Testis (tissue), 3 donors: Measurements from ENCODE around the gene MRPL12. TPM values are rescaled to one million over a fixed set of nuclear protein-coding genes. Genes with fewer than 3 reads are reported as not detected.

Experiments
- DNase-seq: peaks from one replicate; pipeline ENCODE4 v3.0.0-alpha.2; 2019
- H3K27ac ChIP-seq, 2 donors: fragments of 200-600 bp; sonication (generic); one replicate each; pipeline ENCODE4 v1.5.1; 2019
- H3K27me3 ChIP-seq: fragments of 200-600 bp; sonication (generic); one replicate; pipeline ENCODE4 v1.5.1; 2019
- H3K36me3 ChIP-seq: fragments of 200-600 bp; sonication (generic); one replicate; pipeline ENCODE4 v1.5.1; 2017; ENCODE audit warnings: low read depth; ENCODE audit errors: missing control alignments
- H3K4me1 ChIP-seq: fragments of 200-600 bp; sonication (generic); one replicate; pipeline ENCODE4 v1.5.1; 2019
- H3K4me3 ChIP-seq, 2 donors: fragments of 200-600 bp; sonication (generic); one replicate each; pipeline ENCODE4 v1.5.1; 2017 to 2019
- H3K9me3 ChIP-seq: fragments of 200-600 bp; sonication (generic); one replicate; pipeline ENCODE4 v1.5.1; 2017
- POLR2A ChIP-seq: fragments of 450-650 bp; IDR thresholded peaks from one replicate; pipeline ENCODE4 v1.6.1; 2017; ENCODE audit warnings: antibody characterized with exemption, mild to moderate bottlenecking, moderate library complexity
- WGBS, 2 donors: methylation state at CpG; one replicate each; pipeline ENCODE4 v1.1.5; 2018; 5-methylcytosine and 5-hydroxymethylcytosine counted together
- intact Hi-C: fragments of 100-400 bp; cut with DNase I; formaldehyde crosslinking; loops from one replicate; pipeline ENCODE4 v1.15.1; 2023; ENCODE audit warnings: low total_unique reads
- microRNA-seq, 2 donors: library from miRNA; unstranded; fragments of <30 nt; microRNA quantifications; one replicate each; pipeline ENCODE4, GENCODE V29; 2016; ENCODE audit warnings: borderline number of aligned reads in 2 of 2, borderline replicate concordance in 1 of 2
- polyA plus RNA-seq: library from polyadenylated mRNA; stranded (reverse); fragments of 350-450 nt; fragmentation: Illumina TruSeq; extraction: RNeasy Lipid Tissue Mini Kit (QIAGEN cat#74804); gene quantifications from one replicate; pipeline ENCODE4 v1.2.3, GENCODE V29; 2014; ENCODE audit warnings: low read depth, low replicate concordance; ENCODE audit not compliant: insufficient read depth
- small RNA-seq, 2 donors: library from RNA; depleted of rRNA; stranded (forward); fragments of <200 nt; gene quantifications; one replicate each; pipeline ENCODE3, GENCODE V24; 2016
- total RNA-seq, 2 donors: library from RNA; depleted of rRNA; stranded (reverse); fragments of >200 nt; gene quantifications; one replicate each; pipeline ENCODE4 v1.2.3, GENCODE V29; 2016
- TF ChIP-seq, protein P1 (sequence below), 3 experiments: fragments of 450-650 bp in 2 of 3; fragments of 200-600 bp in 1 of 3; sonication (generic) in 1 of 3; IDR thresholded peaks; one replicate each; pipeline ENCODE4 v1.5.1; 2016 to 2019; ENCODE audit warnings: antibody characterized with exemption in 3 of 3, mild to moderate bottlenecking in 2 of 3, moderate library complexity in 1 of 3

The MRPL12 gene
- total and polyA plus RNA-seq, 3 donors from 2014 or later, result 54.7 to 58.0 (median 57.2) TPM

DNA sequence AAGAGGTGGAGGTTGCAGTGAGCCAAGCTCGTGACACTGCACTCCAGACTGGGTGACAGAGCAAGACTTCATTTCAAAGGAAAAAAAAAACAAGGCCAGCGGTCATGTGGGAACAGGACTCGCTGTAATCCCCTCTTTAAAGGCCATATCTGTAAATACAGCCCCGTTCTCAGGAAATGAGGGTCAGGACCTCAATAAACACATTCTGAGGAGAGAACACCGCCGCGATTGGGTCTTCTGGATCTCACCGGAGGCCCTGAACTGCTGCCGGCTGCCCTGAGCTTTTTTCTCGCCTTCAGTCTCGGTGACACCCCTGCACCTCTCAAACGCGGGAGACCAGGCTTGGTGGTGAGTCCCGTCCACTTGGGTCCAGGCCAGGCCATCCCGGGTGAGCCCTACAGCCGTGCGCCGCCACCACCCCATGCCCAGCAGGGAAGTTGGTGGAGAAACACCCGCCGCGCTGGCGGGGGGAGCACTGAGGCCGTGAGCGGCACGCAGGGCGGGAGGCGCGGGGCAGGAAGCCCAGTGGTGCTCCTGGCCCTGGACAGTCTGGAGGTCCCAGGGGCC, 37.3 kb downstream of the MRPL12 start:
- H3K4me3 ChIP-seq, result no peak overlapping the region
- WGBS, 2 donors, result 59 to 61% methylated on average over 13 to 28 of the region's 28 CpGs
- no peaks in the 10 kb centered on the region for H3K36me3 ChIP-seq
- no peaks in the 10 kb centered on the region for H3K27me3 ChIP-seq
- no peak for TF ChIP-seq POLR2A
- TF ChIP-seq, protein P1, sequence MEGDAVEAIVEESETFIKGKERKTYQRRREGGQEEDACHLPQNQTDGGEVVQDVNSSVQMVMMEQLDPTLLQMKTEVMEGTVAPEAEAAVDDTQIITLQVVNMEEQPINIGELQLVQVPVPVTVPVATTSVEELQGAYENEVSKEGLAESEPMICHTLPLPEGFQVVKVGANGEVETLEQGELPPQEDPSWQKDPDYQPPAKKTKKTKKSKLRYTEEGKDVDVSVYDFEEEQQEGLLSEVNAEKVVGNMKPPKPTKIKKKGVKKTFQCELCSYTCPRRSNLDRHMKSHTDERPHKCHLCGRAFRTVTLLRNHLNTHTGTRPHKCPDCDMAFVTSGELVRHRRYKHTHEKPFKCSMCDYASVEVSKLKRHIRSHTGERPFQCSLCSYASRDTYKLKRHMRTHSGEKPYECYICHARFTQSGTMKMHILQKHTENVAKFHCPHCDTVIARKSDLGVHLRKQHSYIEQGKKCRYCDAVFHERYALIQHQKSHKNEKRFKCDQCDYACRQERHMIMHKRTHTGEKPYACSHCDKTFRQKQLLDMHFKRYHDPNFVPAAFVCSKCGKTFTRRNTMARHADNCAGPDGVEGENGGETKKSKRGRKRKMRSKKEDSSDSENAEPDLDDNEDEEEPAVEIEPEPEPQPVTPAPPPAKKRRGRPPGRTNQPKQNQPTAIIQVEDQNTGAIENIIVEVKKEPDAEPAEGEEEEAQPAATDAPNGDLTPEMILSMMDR (IDR thresholded peaks at IDR 0.05), result no peak
- no peak overlapping the region for H3K27ac ChIP-seq
- H3K9me3 ChIP-seq, result no peaks in the 10 kb centered on the region
- no peak for DNase-seq
- no peaks in the 10 kb centered on the region for H3K4me1 ChIP-seq
- intact Hi-C loops, result no loop called here

DNA sequence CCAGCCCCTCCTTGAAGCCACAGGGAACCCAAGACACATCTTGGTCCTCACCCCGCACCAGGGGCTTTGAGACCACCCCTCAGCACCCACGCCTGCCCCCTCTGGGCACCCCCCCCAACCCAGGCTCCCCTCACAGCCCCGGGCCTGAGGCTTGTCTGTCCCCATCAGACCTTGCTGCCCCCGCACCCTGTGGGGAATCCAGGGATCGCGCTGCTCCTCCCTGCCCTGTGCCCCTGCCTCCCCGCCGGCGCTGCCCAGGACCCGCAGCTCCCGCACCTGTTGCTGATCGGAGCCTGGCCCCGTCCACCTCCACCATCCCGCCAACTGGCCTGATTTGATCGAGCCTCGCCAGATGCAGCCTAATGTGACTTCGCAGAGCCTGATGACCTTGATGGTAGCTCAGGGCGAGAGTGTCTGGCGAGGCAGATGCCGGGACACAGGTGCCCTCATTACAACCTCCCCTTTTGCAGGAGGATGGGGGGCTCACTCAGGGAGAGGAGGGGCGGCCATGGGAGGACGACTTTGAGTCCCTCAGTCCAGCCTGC, 38.0 kb downstream of the MRPL12 start:
- no peaks in the 10 kb centered on the region for H3K9me3 ChIP-seq

DNA sequence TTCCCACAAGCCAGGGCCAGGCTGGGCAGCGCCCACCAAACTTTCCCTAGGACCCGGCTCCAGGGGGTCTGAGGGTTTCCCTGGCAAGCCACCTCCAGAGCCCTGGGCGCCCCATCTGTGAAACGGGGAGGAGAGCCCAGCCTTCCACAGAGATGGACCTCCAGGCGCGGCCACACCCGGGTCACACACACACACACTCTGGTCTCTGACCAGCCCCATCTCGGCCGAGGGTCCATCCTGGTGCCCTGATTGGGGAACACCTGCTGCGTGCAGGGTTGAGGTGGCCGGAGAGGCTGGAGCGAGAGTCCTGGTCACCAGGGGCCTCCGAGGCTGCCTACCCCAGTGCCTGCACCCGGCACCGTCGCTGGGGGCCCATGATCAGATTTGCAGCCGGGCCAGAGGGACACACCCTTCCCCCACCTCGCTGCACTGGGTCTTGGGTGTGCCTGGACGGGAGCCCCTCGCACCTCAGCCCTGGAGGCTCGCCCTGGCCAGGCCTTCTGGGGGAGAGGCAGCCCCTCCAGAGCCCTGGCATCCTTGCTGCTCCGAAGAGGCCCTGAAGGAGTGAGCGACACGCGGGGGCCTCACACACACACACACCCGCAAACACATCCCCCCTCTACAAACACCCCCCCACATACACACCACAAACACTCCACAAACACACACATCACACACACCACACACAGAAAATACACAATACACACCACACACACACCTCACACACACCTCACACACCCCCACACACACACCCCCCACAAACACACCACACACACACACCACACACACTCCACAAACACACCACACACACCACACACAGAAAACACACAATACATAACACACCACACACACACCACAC, 38.7 kb downstream of the MRPL12 start:
- H3K9me3 ChIP-seq, result no peaks in the 10 kb centered on the region
- TF ChIP-seq, protein P1 (IDR thresholded peaks at IDR 0.05), result no peak
- no peak for TF ChIP-seq POLR2A
- H3K27ac ChIP-seq, result no peak overlapping the region
- no peak overlapping the region for H3K4me3 ChIP-seq
- DNase-seq, result no peak
- 49 to 70% methylated on average over 10 to 26 of the region's 26 CpGs for WGBS, 2 donors
- no peaks in the 10 kb centered on the region for H3K36me3 ChIP-seq
- no peaks in the 10 kb centered on the region for H3K4me1 ChIP-seq
- H3K27me3 ChIP-seq, result no peaks in the 10 kb centered on the region
- intact Hi-C loops, result no loop called here

More for the DNA sequence above, 38.0 kb downstream of the MRPL12 start:
- intact Hi-C loops, result no loop called here
- H3K27ac ChIP-seq, result no peak overlapping the region
- H3K4me1 ChIP-seq, result no peaks in the 10 kb centered on the region
- TF ChIP-seq, protein P1 (IDR thresholded peaks at IDR 0.05), result no peak
- no peak for TF ChIP-seq POLR2A
- 18 to 52% methylated on average over 16 to 21 of the region's 22 CpGs for WGBS, 2 donors
- H3K36me3 ChIP-seq, result no peaks in the 10 kb centered on the region
- H3K27me3 ChIP-seq, result no peaks in the 10 kb centered on the region
- H3K4me3 ChIP-seq, result no peak overlapping the region
- no peak for DNase-seq

Small RNAs within 50 kb of the gene (microRNA-seq; reads per million reads assigned to microRNA genes)
- 0 reads per million in 2 donors for gene MIR6786

Small RNAs within 50 kb of the gene (small RNA-seq; reads per million reads assigned to genes)
- gene MIR6786, result 0 to 0.09 reads per million in 2 donors

Other genes with a start within 250 kb of the MRPL12 start
- 1,000 to 10,000 TPM; 1,790 to 2,057 TPM for gene ACTG1, start 190.6 kb upstream of the MRPL12 start, total RNA-seq
- 1,571 TPM for gene ACTG1, start 190.6 kb upstream of the MRPL12 start, polyA plus RNA-seq
- gene FSCN2, start 175.0 kb upstream of the MRPL12 start, total RNA-seq, result 1 to 10 TPM; 3.5 to 4.0 TPM
- gene FSCN2, start 175.0 kb upstream of the MRPL12 start, polyA plus RNA-seq, result 0.37 TPM
- 10 to 100 TPM; 42.6 to 45.8 TPM for gene FAAP100, start 151.0 kb upstream of the MRPL12 start, total RNA-seq
- 17.6 TPM for gene FAAP100, start 151.0 kb upstream of the MRPL12 start, polyA plus RNA-seq
- 100 to 1,000 TPM; 106 to 130 TPM for gene NPLOC4, start 66.3 kb upstream of the MRPL12 start, total RNA-seq
- gene NPLOC4, start 66.3 kb upstream of the MRPL12 start, polyA plus RNA-seq, result 122 TPM
- gene TSPAN10, start 66.2 kb upstream of the MRPL12 start, total RNA-seq, result 1 to 10 TPM; 1.2 to 1.3 TPM
- 3.1 TPM for gene TSPAN10, start 66.2 kb upstream of the MRPL12 start, polyA plus RNA-seq
- gene PDE6G, start 46.8 kb upstream of the MRPL12 start, total RNA-seq, result 1 to 10 TPM in 1 of 2 donors, under 1 TPM in 1; 0.56 to 1.0 TPM
- gene PDE6G, start 46.8 kb upstream of the MRPL12 start, polyA plus RNA-seq, result 4.9 TPM
- gene OXLD1, start 36.8 kb upstream of the MRPL12 start, total RNA-seq, result 10 to 100 TPM; 40.9 to 48.3 TPM
- 45.2 TPM for gene OXLD1, start 36.8 kb upstream of the MRPL12 start, polyA plus RNA-seq
- 10 to 100 TPM; 19.0 to 19.9 TPM for gene CCDC137, start 36.6 kb upstream of the MRPL12 start, total RNA-seq
- gene CCDC137, start 36.6 kb upstream of the MRPL12 start, polyA plus RNA-seq, result 18.6 TPM
- gene ARL16, start 19.6 kb upstream of the MRPL12 start, total RNA-seq, result 10 to 100 TPM; 35.7 to 44.2 TPM
- 55.8 TPM for gene ARL16, start 19.6 kb upstream of the MRPL12 start, polyA plus RNA-seq
- gene HGS, start 19.4 kb upstream of the MRPL12 start, total RNA-seq, result 100 to 1,000 TPM; 154 to 160 TPM
- 182 TPM for gene HGS, start 19.4 kb upstream of the MRPL12 start, polyA plus RNA-seq
- 10 to 100 TPM; 30.0 to 42.0 TPM for gene SLC25A10, start 8.9 kb downstream of the MRPL12 start, total RNA-seq
- 51.4 TPM for gene SLC25A10, start 8.9 kb downstream of the MRPL12 start, polyA plus RNA-seq
- gene GCGR, start 100.8 kb downstream of the MRPL12 start, total RNA-seq, result 1 to 10 TPM; 1.3 to 1.5 TPM
- 0.88 TPM for gene GCGR, start 100.8 kb downstream of the MRPL12 start, polyA plus RNA-seq
- gene MCRIP1, start 129.9 kb downstream of the MRPL12 start, total RNA-seq, result 100 to 1,000 TPM; 160 to 181 TPM
- 206 TPM for gene MCRIP1, start 129.9 kb downstream of the MRPL12 start, polyA plus RNA-seq
- gene PPP1R27, start 131.7 kb downstream of the MRPL12 start, total RNA-seq, result 1 to 10 TPM; 1.6 to 1.9 TPM
- 7.5 TPM for gene PPP1R27, start 131.7 kb downstream of the MRPL12 start, polyA plus RNA-seq
- gene P4HB, start 157.2 kb downstream of the MRPL12 start, total RNA-seq, result 100 to 1,000 TPM; 205 to 230 TPM
- 213 TPM for gene P4HB, start 157.2 kb downstream of the MRPL12 start, polyA plus RNA-seq
- gene ARHGDIA, start 168.0 kb downstream of the MRPL12 start, total RNA-seq, result 100 to 1,000 TPM; 135 to 161 TPM
- gene ARHGDIA, start 168.0 kb downstream of the MRPL12 start, polyA plus RNA-seq, result 201 TPM
- 100 to 1,000 TPM; 114 to 124 TPM for gene ALYREF, start 188.2 kb downstream of the MRPL12 start, total RNA-seq
- 140 TPM for gene ALYREF, start 188.2 kb downstream of the MRPL12 start, polyA plus RNA-seq
- 100 to 1,000 TPM; 191 to 198 TPM for gene ANAPC11, start 188.4 kb downstream of the MRPL12 start, total RNA-seq
- gene ANAPC11, start 188.4 kb downstream of the MRPL12 start, polyA plus RNA-seq, result 195 TPM
- gene NPB, start 198.9 kb downstream of the MRPL12 start, total RNA-seq, result 10 to 100 TPM; 22.7 to 27.3 TPM
- 1.8 TPM for gene NPB, start 198.9 kb downstream of the MRPL12 start, polyA plus RNA-seq
- gene PCYT2, start 208.0 kb downstream of the MRPL12 start, total RNA-seq, result 100 to 1,000 TPM; 171 to 438 TPM
- 488 TPM for gene PCYT2, start 208.0 kb downstream of the MRPL12 start, polyA plus RNA-seq
- 10 to 100 TPM; 48.4 to 59.3 TPM for gene SIRT7, start 214.8 kb downstream of the MRPL12 start, total RNA-seq
- 34.1 TPM for gene SIRT7, start 214.8 kb downstream of the MRPL12 start, polyA plus RNA-seq
- 10 to 100 TPM; 31.7 to 36.9 TPM for gene MAFG, start 224.4 kb downstream of the MRPL12 start, total RNA-seq
- gene MAFG, start 224.4 kb downstream of the MRPL12 start, polyA plus RNA-seq, result 21.8 TPM
- 10 to 100 TPM; 13.8 to 19.2 TPM for gene PYCR1, start 233.9 kb downstream of the MRPL12 start, total RNA-seq
- gene PYCR1, start 233.9 kb downstream of the MRPL12 start, polyA plus RNA-seq, result 28.9 TPM
- gene MYADML2, start 243.9 kb downstream of the MRPL12 start, total RNA-seq, result under 1 TPM; 0.16 to 0.25 TPM
- gene MYADML2, start 243.9 kb downstream of the MRPL12 start, polyA plus RNA-seq, result 0.57 TPM